Neutrophil (primary cell): ENCODE data around the gene SUGCT.

Experiments used
- H3K27ac ChIP-seq: fragments of 200-600 bp; sonication (generic); 2 replicates; pipeline ENCODE4 v1.5.1; 2016; ENCODE audit warnings: mild to moderate bottlenecking, moderate library complexity
- H3K27me3 ChIP-seq: fragments of 200-600 bp; sonication (generic); 2 replicates; pipeline ENCODE4 v1.6.0; 2016; ENCODE audit warnings: mild to moderate bottlenecking
- H3K36me3 ChIP-seq: fragments of 200-600 bp; sonication (generic); 2 replicates; pipeline ENCODE4 v1.5.1; 2017
- H3K4me1 ChIP-seq, 2 experiments: fragments of 200-600 bp in 1 of 2; sonication (generic) in 1 of 2; 1 replicate in 1 of 2; 2 replicates in 1 of 2; pipeline versions ENCODE4 v1.5.1 to v1.6.1; 2013 to 2016; ENCODE audit warnings: low read depth in 1 of 2, low read length in 1 of 2, mild to moderate bottlenecking in 1 of 2, moderate library complexity in 1 of 2; ENCODE audit not compliant: control insufficient read depth in 1 of 2, insufficient read depth in 1 of 2
- H3K4me3 ChIP-seq, 2 experiments: fragments of 200-600 bp in 1 of 2; sonication (generic) in 1 of 2; 1 replicate in 1 of 2; 2 replicates in 1 of 2; pipeline ENCODE4 v1.5.1; 2013 to 2016; ENCODE audit warnings: low read depth in 1 of 2, low read length in 1 of 2, mild to moderate bottlenecking in 1 of 2, moderate library complexity in 1 of 2
- H3K9me3 ChIP-seq: fragments of 200-600 bp; sonication (generic); 2 replicates; pipeline ENCODE4 v1.5.1; 2016
- TF ChIP-seq, protein P1 (sequence below): fragments of 200-600 bp; sonication (generic); IDR thresholded peaks from 2 replicates; pipeline ENCODE4 v1.5.1; 2016; ENCODE audit warnings: antibody characterized with exemption

SUGCT gene

DNA sequence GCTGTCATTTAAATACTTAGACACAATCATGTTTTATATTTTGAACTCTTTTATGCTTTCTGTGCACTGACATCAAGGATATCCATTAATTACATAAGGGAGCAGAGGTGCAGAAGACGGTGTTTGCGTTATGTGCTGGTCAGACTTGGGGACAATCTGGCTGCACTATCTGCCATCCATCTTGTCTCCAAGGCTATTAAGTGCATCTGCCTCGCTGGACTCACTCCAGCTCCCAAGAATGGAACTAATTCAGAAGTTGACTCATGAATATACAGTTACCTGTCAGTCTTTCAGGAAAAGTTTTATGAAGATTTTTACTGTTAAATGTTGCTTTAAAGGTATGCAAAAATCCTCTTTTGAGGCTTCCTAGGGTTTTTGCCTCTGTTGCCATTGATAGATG lies 391.0 kb downstream of the SUGCT start:
- Histone ChIP-seq H3K27ac (no peak overlapping the region), H3K9me3 (no peaks in the 10 kb centered on the region)

DNA sequence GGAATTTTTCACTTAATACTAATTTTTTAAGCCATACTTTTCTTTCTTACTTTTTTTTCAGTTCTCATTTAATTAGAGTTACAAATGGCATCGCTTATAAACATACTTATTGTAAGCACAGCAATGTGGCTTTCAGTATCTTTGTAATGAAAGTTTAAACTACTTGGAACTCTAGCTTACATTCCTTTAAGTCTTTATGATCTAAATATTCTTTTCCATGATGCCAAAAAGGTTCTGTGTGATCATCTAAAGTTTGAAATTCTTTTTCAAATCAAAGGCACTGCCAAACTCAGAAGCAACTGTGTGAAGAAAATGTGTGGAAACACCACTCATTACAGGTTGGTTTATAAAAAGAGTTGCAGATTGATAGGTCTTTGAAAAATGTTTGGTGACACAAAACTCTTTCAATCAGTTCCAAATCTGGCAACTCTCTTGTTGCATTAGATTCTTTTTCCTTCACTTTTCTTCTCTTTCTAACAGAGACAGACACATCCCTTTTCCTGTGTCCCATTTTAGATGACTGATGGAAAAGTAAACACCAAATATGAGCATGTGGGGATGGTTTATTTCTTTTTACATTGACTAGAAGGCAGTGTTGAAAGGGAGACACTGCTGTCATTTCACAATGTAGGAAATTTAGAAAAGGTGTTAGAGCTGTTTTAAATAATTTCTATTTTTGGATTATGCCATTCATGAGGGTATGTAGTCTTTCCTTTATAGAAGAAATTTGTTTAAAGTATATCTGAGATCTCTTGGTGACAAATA lies 392.3 kb downstream of the SUGCT start:
- no peak overlapping the region for H3K27ac ChIP-seq
- no peak overlapping the region for H3K4me3 ChIP-seq
- no peaks in the 10 kb centered on the region for H3K36me3 ChIP-seq
- TF ChIP-seq, protein P1, sequence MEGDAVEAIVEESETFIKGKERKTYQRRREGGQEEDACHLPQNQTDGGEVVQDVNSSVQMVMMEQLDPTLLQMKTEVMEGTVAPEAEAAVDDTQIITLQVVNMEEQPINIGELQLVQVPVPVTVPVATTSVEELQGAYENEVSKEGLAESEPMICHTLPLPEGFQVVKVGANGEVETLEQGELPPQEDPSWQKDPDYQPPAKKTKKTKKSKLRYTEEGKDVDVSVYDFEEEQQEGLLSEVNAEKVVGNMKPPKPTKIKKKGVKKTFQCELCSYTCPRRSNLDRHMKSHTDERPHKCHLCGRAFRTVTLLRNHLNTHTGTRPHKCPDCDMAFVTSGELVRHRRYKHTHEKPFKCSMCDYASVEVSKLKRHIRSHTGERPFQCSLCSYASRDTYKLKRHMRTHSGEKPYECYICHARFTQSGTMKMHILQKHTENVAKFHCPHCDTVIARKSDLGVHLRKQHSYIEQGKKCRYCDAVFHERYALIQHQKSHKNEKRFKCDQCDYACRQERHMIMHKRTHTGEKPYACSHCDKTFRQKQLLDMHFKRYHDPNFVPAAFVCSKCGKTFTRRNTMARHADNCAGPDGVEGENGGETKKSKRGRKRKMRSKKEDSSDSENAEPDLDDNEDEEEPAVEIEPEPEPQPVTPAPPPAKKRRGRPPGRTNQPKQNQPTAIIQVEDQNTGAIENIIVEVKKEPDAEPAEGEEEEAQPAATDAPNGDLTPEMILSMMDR = no peak
- H3K27me3 ChIP-seq = no peaks in the 10 kb centered on the region
- no peaks in the 10 kb centered on the region for H3K9me3 ChIP-seq
- H3K4me1 ChIP-seq = no peaks in the 10 kb centered on the region

More for the DNA sequence above, 391.0 kb downstream of the SUGCT start:
- Histone ChIP-seq H3K4me1 (peaks cover 0 to 9% of the 10 kb centered on the region in 2 experiments), H3K36me3 (no peaks in the 10 kb centered on the region), H3K4me3 (no peak overlapping the region), H3K27me3 (no peaks in the 10 kb centered on the region)
- TF ChIP-seq, protein P1 = no peak

DNA sequence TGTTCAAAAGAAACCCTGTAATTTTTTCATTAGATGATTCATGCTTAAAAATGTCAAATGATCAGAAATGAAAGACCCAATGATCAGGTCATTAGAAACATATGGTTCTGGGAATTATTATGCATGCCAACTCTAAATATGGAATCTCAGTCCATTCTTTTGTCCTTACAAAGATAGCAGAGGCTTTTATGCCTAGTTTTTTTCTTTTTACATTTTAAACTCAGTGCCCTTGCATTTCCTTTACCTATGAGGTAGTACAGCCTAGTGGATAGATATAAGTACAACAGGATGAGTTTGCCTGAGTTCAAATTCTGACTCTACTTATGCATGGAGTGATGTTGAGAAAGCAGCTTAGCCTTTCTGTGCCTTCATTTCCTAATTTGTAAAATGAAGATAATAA lies 392.9 kb downstream of the SUGCT start:
- TF ChIP-seq, protein P1 = no peak
- no peaks in the 10 kb centered on the region for H3K9me3 ChIP-seq
- H3K27ac ChIP-seq = no peak overlapping the region
- no peaks in the 10 kb centered on the region for H3K4me1 ChIP-seq
- H3K36me3 ChIP-seq = no peaks in the 10 kb centered on the region
- no peaks in the 10 kb centered on the region for H3K27me3 ChIP-seq
- H3K4me3 ChIP-seq = no peak overlapping the region

DNA sequence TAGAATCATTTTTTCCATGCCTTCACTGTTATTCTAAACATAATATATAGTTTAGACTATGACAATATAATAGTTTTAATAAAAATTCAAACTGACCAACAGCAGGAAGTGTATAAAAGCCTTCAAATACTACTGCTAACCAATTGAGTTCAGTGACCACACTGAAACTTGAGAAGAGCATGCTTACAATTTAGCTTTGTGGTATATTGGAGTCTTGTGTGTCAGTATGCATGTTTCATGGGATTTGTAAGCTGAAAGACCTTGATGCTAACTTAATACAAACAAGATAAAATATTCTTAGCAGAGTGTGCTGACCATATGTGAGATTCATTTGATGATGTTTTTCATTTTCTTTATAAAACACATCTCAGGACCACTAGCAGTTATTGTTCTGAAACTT lies 395.5 kb downstream of the SUGCT start:
- Histone ChIP-seq H3K4me1 (no peaks in the 10 kb centered on the region), H3K27ac (no peak overlapping the region), H3K4me3 (no peak overlapping the region), H3K27me3 (no peaks in the 10 kb centered on the region), H3K36me3 (no peaks in the 10 kb centered on the region), H3K9me3 (no peaks in the 10 kb centered on the region)
- TF ChIP-seq, protein P1 = no peak

DNA sequence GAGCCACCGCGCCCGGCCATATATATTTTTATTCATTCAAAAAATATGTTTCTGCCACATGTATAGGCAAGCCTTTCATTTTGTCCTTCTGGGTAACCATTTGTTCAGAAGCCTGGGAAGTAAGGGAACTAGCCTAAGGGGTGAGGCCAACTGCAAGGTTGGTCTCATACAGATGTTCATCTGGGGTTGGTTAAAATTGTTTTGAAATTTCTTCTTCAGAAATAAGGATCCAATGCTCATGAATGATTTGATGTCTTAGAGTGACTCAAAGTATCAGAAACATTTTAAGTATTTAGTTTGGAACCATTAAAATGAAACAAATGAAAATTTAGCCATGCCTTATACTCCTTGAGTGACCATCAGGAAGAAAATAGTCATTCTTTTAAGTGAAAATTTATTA lies 397.2 kb downstream of the SUGCT start:
- Histone ChIP-seq H3K4me3 (no peak overlapping the region), H3K9me3 (no peaks in the 10 kb centered on the region), H3K27me3 (no peaks in the 10 kb centered on the region), H3K4me1 (no peaks in the 10 kb centered on the region), H3K36me3 (no peaks in the 10 kb centered on the region), H3K27ac (no peak overlapping the region)
- TF ChIP-seq, protein P1 = no peak
